Stomach (tissue), 9 donors: ENCODE data around the gene EEF1E1. TPM values are rescaled to one million over a fixed set of nuclear protein-coding genes. Genes with fewer than 3 reads are reported as not detected.
A peak's percentile ranks its signal among the peaks of the same experiment; 100 is the strongest.

ENCODE experiments used
- DNase-seq, 2 donors: peaks; one replicate each; pipeline versions ENCODE4 v3.0.0 to v3.0.0-alpha.2; 2013 to 2019
- H3K27ac ChIP-seq, 5 donors: fragments of 200-600 bp in 4 of 5; sonication (generic) in 4 of 5; one replicate each; pipeline ENCODE4 v1.5.1; 2013 to 2019; ENCODE audit warnings: mild to moderate bottlenecking in 1 of 5, moderate library complexity in 1 of 5
- H3K27me3 ChIP-seq, 3 donors: fragments of 200-600 bp; sonication (generic); one replicate each; pipeline ENCODE4 v1.5.1; 2017 to 2019; ENCODE audit warnings: mixed run types in 1 of 3
- H3K36me3 ChIP-seq, 4 donors: fragments of 200-600 bp; sonication (generic); 1 replicate in 3 of 4; 2 replicates in 1 of 4; pipeline ENCODE4 v1.5.1; 2016 to 2019
- H3K4me1 ChIP-seq, 4 donors: fragments of 200-600 bp; sonication (generic); one replicate each; pipeline ENCODE4 v1.5.1; 2016 to 2019
- H3K4me3 ChIP-seq, 4 donors: fragments of 200-600 bp; sonication (generic) in 3 of 4; one replicate each; pipeline ENCODE4 v1.5.1; 2016 to 2019; ENCODE audit warnings: mild to moderate bottlenecking in 1 of 4
- H3K9me3 ChIP-seq, 4 donors: fragments of 200-600 bp; sonication (generic); one replicate each; pipeline ENCODE4 v1.5.1; 2016 to 2019
- EP300 ChIP-seq: sonication (generic); formaldehyde crosslinking; IDR thresholded peaks from one replicate; pipeline ENCODE4 v1.6.1; 2017; ENCODE audit warnings: antibody characterized with exemption
- POLR2A ChIP-seq, 4 donors: fragments of 450-650 bp; IDR thresholded peaks; one replicate each; pipeline ENCODE4 v1.6.1; 2016; ENCODE audit warnings: antibody characterized with exemption in 4 of 4, control low read depth in 2 of 4, mild to moderate bottlenecking in 1 of 4, moderate library complexity in 1 of 4
- POLR2AphosphoS5 ChIP-seq, 3 donors: sonication (generic); formaldehyde crosslinking; IDR thresholded peaks; one replicate each; pipeline ENCODE4 v1.6.1; 2016; ENCODE audit warnings: antibody characterized with exemption in 3 of 3
- WGBS, 5 donors: extraction: QIAGEN DNeasy Blood & Tissue Kit in 3 of 5; methylation state at CpG; one replicate each; pipeline versions ENCODE4 v1.1.5 to v1.1.7; 2013 to 2018; 5-methylcytosine and 5-hydroxymethylcytosine counted together
- intact Hi-C: fragments of 100-400 bp; cut with DNase I; formaldehyde crosslinking; loops from one replicate; pipeline ENCODE4 v1.15.1; 2023; ENCODE audit warnings: low total_unique reads
- polyA plus RNA-seq, 3 donors: library from polyadenylated mRNA; stranded (reverse); fragments of 200-250 nt; gene quantifications; one replicate each; pipeline ENCODE4 v1.2.3, GENCODE V29; 2013
- total RNA-seq, 5 donors: library from RNA; depleted of rRNA; stranded (reverse); fragments of >200 nt; gene quantifications; one replicate each; pipeline versions ENCODE4 v1.1.0 to v1.2.3, GENCODE V29; 2014 to 2016
- TF ChIP-seq, protein P1 (sequence below), 7 experiments: fragments of 450-650 bp in 4 of 7; fragments of 200-600 bp in 3 of 7; sonication (generic) in 3 of 7; IDR thresholded peaks; one replicate each; pipeline ENCODE4 v1.5.1; 2016 to 2019; ENCODE audit warnings: antibody characterized with exemption in 7 of 7, control low read depth in 2 of 7, mild to moderate bottlenecking in 1 of 7
- donor health status: healthy with polysubstance abuse.
- donor health status: Bipolar disorder and iron deficiency.
- donor health status: healthy.

EEF1E1 gene
- total and polyA plus RNA-seq, 8 donors, result 0.87 to 51.3 (median 28.4) TPM

GRCh38 chr6:8063761-8064637, 38.3 kb downstream of the EEF1E1 start, which contains the start of gene BLOC1S5:
Gene BLOC1S5, minus strand, starts transcription at chr6:8064389. Its CDS starts 13 bp downstream, at chr6:8064376.
- Histone ChIP-seq H3K27me3 (no peaks in the 10 kb centered on the region), H3K27ac (peak within 1 kb of the TSS; percentile 91 to 95 (median 92)), H3K4me1 (peaks cover 0 to 32% (median 15%) of the 10 kb centered on the region in 4 donors), H3K4me3 (peak within 1 kb of the TSS; percentile 82 to 94 (median 87)), H3K36me3 (peaks cover 0 to 25% (median 19%) of the 10 kb centered on the region in 4 donors), H3K9me3 (no peaks in the 10 kb centered on the region)
- WGBS, 5 donors, result 0 to 1% (median 0%) methylated on average over 34 to 64 of the region's 64 CpGs
- TF ChIP-seq POLR2A (IDR thresholded peaks at IDR 0.05), result no peak
- TF ChIP-seq POLR2AphosphoS5 (IDR thresholded peaks at IDR 0.05), result peak; percentile 65 to 96 (median 68)
- TF ChIP-seq, protein P1, sequence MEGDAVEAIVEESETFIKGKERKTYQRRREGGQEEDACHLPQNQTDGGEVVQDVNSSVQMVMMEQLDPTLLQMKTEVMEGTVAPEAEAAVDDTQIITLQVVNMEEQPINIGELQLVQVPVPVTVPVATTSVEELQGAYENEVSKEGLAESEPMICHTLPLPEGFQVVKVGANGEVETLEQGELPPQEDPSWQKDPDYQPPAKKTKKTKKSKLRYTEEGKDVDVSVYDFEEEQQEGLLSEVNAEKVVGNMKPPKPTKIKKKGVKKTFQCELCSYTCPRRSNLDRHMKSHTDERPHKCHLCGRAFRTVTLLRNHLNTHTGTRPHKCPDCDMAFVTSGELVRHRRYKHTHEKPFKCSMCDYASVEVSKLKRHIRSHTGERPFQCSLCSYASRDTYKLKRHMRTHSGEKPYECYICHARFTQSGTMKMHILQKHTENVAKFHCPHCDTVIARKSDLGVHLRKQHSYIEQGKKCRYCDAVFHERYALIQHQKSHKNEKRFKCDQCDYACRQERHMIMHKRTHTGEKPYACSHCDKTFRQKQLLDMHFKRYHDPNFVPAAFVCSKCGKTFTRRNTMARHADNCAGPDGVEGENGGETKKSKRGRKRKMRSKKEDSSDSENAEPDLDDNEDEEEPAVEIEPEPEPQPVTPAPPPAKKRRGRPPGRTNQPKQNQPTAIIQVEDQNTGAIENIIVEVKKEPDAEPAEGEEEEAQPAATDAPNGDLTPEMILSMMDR (IDR thresholded peaks at IDR 0.05), result peak in 1 of 7 experiments; percentile 30
- no peak for TF ChIP-seq EP300
- peak; percentile 98 to 99 for DNase-seq
- intact Hi-C loops, result no loop called here

DNA sequence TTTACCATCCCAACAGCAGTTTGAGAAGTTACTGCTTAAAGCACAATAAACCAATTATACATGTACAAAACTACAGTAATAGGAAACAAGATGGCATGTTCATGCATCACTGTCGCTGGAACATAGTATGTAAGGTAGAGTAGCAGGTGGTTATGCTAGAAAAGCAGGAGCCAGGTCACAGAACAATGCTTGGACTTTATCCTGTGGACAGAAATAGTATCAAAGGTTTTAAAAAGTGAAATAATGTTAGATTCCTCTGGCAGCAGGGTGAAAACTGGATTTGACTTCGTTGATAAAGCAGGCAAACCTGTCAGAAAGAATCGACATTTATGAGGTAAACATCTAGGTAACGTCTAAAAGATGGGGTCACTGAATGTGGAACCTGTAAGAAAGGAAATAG, 40.6 kb downstream of the EEF1E1 start:
- Histone ChIP-seq H3K36me3 (peaks cover 0 to 32% (median 25%) of the 10 kb centered on the region in 4 donors), H3K9me3 (no peaks in the 10 kb centered on the region), H3K4me3 (no peak overlapping the region), H3K4me1 (peaks cover 0 to 32% (median 17%) of the 10 kb centered on the region in 4 donors), H3K27me3 (no peaks in the 10 kb centered on the region), H3K27ac (no peak overlapping the region)
- no peak for TF ChIP-seq EP300
- no peak for TF ChIP-seq POLR2AphosphoS5 (IDR thresholded peaks at IDR 0.05)
- no peak for TF ChIP-seq POLR2A (IDR thresholded peaks at IDR 0.05)
- TF ChIP-seq, protein P1 (IDR thresholded peaks at IDR 0.05), result no peak
- intact Hi-C loops, result no loop called here
- 55 to 71% (median 67%) methylated on average over 4 of the region's 4 CpGs for WGBS, 5 donors
- no peak for DNase-seq

- intact Hi-C loops, result no loop called here
- H3K27me3 ChIP-seq, result no peaks in the 10 kb centered on the region
- WGBS, 5 donors, result 26 to 58% (median 47%) methylated on average over 3 of the region's 3 CpGs
Measured at GRCh38 chr6:8060346-8060745, 42.0 kb downstream of the EEF1E1 start.

DNA sequence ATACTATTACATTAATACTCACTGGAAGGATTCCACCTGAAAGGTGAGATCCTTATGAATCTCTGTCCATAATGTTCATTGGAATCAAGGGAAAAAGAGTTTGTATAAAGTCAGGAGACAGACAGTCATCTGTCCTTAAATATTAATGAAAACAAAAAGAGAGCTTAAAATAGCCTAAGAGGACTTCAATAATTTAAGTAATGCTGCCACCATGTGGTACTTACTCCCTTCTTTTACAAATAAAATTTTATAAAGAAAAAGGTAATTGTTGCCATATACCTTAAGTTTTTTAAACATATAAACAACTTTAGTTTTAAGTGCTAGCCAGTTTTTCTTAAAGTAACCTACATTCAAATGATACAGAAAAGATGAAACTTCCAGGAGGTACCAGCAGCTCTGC, 43.2 kb downstream of the EEF1E1 start:
- intact Hi-C loops, result no loop called here
- Histone ChIP-seq H3K36me3 (peaks cover 0 to 51% (median 45%) of the 10 kb centered on the region in 4 donors), H3K4me1 (peaks cover 0 to 26% (median 10%) of the 10 kb centered on the region in 4 donors), H3K9me3 (no peaks in the 10 kb centered on the region), H3K27ac (no peak overlapping the region), H3K27me3 (no peaks in the 10 kb centered on the region), H3K4me3 (no peak overlapping the region)
- peak in 1 of 2 donors; percentile 48 for DNase-seq
- TF ChIP-seq POLR2A (IDR thresholded peaks at IDR 0.05) (no peak), POLR2AphosphoS5 (IDR thresholded peaks at IDR 0.05) (no peak)
- TF ChIP-seq, protein P1 (IDR thresholded peaks at IDR 0.05), result peak in 3 of 7 experiments; percentile 6 to 20 (median 10)

More at GRCh38 chr6:8060346-8060745, 42.0 kb downstream of the EEF1E1 start:
- Histone ChIP-seq H3K36me3 (peaks cover 0 to 46% (median 36%) of the 10 kb centered on the region in 4 donors), H3K4me1 (peaks cover 0 to 32% (median 17%) of the 10 kb centered on the region in 4 donors), H3K4me3 (no peak overlapping the region), H3K27ac (no peak overlapping the region), H3K9me3 (no peaks in the 10 kb centered on the region)
- TF ChIP-seq POLR2AphosphoS5 (IDR thresholded peaks at IDR 0.05) (no peak), EP300 (no peak), POLR2A (IDR thresholded peaks at IDR 0.05) (no peak)
- peak in 1 of 2 donors; percentile 27 for DNase-seq
